NCI-H748 treated with DMSO at 0.1 percent for 48 hours (cell line): ENCODE results near the gene ARFRP1.
"Not testable (repeated sequence)": the region's sequence is repeated elsewhere in the genome, so short reads cannot be mapped to it uniquely, and the experiment has no call there.

Experiments
- DNase-seq: peaks from one replicate; lab custom pipeline; 2025; lab: John Stamatoyannopoulos, UW

Gene ARFRP1

DNA sequence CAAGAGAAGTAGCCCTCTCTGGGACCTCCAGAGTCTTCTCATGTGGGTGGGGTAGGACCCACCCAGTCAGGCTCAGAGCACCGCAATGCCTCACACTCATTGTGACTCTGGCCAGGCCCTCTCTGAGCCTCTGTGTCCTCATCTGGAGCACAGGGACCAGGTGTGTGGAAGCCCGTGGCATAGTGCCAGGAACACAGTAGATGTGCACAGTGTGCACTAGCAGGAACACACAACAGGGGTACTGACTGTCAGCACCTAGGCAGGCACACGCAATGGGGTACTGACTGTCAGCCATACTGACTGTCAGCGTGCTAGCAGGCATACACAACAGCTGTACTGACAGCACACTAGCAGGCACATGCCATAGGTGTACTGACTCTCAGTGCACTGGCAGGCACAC lies 52.5 kb downstream of the ARFRP1 start:
- no peak for DNase-seq

GRCh38 chr20:63653974-63654668 lies 53.7 kb downstream of the ARFRP1 start:
- DNase-seq, result no peak

DNA sequence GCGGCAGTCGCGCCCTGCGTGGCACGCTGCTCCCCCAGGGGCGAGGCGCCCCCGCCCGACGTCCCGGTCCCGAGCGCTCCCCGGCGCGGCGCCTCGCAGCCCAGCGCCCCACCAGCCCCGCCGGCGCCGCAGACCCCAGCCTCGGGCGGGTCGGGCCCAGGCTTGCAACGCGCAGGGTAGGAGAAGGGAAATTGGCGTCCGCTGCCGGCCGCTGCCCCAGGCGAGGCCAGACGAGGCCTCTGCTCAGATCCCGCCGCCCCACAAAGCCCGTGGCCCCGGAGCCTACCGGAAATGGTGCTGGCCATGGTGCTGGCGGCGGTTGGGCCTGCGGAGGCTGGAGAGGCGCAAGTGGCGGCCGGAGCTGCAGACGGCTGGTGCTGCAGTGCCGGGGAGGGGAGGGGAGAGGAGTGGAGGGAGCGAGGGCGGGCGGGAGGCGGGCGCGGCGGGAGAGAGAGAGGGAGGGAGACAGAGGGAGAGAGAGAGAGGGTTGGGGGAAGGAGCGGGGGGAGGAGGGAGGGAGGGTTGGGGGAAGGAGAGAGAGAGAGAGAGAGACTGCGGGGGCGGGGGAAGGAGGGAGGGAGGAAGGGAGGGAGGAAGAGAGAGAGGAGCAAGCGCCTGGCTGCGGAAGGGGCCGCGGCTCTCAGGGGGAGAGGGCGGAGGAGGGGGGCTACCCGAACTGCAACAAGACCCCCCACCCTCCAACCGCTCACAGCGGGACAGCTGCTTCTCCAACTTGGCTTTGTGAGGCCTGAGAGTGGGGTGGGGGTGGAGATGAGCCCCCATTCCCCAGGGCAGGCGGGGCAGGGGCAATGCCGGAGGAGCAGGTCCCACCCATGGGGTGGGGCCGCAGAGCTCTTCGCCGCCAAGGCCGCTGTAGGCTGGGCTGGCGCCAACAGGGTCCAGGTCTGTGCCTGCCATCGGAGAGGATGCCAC lies 54.5 kb downstream of the ARFRP1 start, which contains the start of gene STMN3:
Gene STMN3 (minus strand): TSS at position 384 of the 933 bp plus-strand sequence. CDS start 79 bp downstream, at position 305.
- peak; percentile 50 for DNase-seq

GRCh38 chr20:63652192-63652980 lies 55.4 kb downstream of the ARFRP1 start:
- DNase-seq, result no peak

GRCh38 chr20:63651942-63652191 lies 55.9 kb downstream of the ARFRP1 start:
- DNase-seq, result no peak

DNA sequence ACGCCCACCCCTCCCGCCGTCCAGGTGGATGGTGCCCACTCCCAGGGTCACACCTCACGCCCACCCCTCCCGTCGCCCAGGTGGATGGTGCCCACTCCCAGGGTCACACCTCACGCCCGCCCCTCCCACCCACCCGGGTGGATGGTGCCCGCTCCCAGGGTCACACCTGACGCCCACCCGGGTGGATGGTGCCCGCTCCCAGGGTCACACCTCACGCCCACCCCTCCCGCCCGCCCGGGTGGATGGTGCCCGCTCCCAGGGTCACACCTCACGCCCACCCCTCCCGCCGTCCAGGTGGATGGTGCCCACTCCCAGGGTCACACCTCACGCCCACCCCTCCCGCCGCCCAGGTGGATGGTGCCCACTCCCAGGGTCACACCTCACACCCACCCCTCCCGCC lies 57.3 kb downstream of the ARFRP1 start:
- DNase-seq, result not testable (repeated sequence)

GRCh38 chr20:63648895-63649589 lies 58.7 kb downstream of the ARFRP1 start:
- DNase-seq, result no peak
